A673 (cell line): Measurements from ENCODE around the gene MTTP.

Experiments
- EZH2 ChIP-seq: fragments of 200-600 bp; sonication (generic); IDR thresholded peaks from 2 replicates; pipeline ENCODE4 v1.6.1; 2017; ENCODE audit warnings: borderline replicate concordance, low read depth, mild to moderate bottlenecking, mixed read lengths, antibody characterized with exemption, low read length; ENCODE audit not compliant: poor library complexity, severe bottlenecking
- TF ChIP-seq, protein P1 (sequence below): fragments of 300-800, 200-600 bp; sonication (generic); conservative IDR thresholded peaks from 2 replicates; pipeline ENCODE4 v1.5.1; 2017; ENCODE audit warnings: low read depth, mild to moderate bottlenecking, antibody characterized with exemption, low read length, moderate library complexity, mixed read lengths

DNA sequence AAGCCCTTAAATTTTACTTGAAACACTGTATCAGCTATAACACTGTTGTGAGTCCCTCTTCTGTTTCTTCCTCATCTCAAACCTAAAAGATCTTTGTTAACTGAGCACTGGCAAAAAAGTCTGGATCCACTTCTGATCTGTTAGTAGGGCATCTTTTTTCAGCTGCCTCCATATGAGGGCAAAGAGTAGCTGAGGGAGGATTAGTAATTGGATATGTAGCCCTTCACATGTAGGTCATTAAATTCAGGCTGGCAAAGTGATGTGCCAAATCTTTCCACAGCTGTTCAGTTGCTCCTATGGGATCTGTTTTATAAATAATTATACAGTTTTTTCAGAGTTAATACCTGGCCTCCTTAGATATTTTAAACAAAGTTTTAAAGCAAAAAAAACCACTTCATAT, 9.7 kb upstream of the MTTP start:
- TF ChIP-seq, protein P1, sequence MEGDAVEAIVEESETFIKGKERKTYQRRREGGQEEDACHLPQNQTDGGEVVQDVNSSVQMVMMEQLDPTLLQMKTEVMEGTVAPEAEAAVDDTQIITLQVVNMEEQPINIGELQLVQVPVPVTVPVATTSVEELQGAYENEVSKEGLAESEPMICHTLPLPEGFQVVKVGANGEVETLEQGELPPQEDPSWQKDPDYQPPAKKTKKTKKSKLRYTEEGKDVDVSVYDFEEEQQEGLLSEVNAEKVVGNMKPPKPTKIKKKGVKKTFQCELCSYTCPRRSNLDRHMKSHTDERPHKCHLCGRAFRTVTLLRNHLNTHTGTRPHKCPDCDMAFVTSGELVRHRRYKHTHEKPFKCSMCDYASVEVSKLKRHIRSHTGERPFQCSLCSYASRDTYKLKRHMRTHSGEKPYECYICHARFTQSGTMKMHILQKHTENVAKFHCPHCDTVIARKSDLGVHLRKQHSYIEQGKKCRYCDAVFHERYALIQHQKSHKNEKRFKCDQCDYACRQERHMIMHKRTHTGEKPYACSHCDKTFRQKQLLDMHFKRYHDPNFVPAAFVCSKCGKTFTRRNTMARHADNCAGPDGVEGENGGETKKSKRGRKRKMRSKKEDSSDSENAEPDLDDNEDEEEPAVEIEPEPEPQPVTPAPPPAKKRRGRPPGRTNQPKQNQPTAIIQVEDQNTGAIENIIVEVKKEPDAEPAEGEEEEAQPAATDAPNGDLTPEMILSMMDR = no peak
- TF ChIP-seq EZH2 = no peak
